GM23338 (cell line): ENCODE data around the gene CHEK1. TPM values are rescaled to one million over a fixed set of nuclear protein-coding genes. Genes with fewer than 3 reads are reported as not detected.

Source experiments
- ATAC-seq: fragments of 200-7000 bp; cut with Tn5 transposase; 3 replicates; pipeline ENCODE4 v1.9.1; 2020
- DNase-seq: peaks from one replicate; pipeline ENCODE4 v3.0.0-alpha.2; 2015; ENCODE audit warnings: low spot score
- H2AFZ ChIP-seq: fragments of 200-600 bp; sonication (generic); 2 replicates; pipeline ENCODE4 v1.8.0; 2016; ENCODE audit warnings: antibody characterized with exemption, mild to moderate bottlenecking, moderate library complexity
- H3F3A ChIP-seq: fragments of 200-600 bp; sonication (generic); replicated peaks from 2 replicates; pipeline ENCODE4 v1.8.0; 2017; ENCODE audit warnings: antibody characterized with exemption, mixed run types, low read depth
- H3K27ac ChIP-seq: fragments of 200-600 bp; sonication (generic); 2 replicates; pipeline ENCODE4 v1.6.1; 2016; ENCODE audit warnings: low read depth
- H3K27me3 ChIP-seq: fragments of 200-600 bp; sonication (generic); 2 replicates; pipeline ENCODE4 v1.8.0; 2016; ENCODE audit warnings: mild to moderate bottlenecking, mixed run types, moderate library complexity; ENCODE audit not compliant: insufficient read depth
- H3K36me3 ChIP-seq: fragments of 200-600 bp; sonication (generic); 2 replicates; pipeline ENCODE4 v1.8.0; 2016; ENCODE audit warnings: mild to moderate bottlenecking; ENCODE audit not compliant: insufficient read depth
- H3K4me1 ChIP-seq: fragments of 200-600 bp; sonication (generic); 2 replicates; pipeline ENCODE4 v1.8.0; 2016; ENCODE audit warnings: mild to moderate bottlenecking, moderate library complexity; ENCODE audit not compliant: insufficient read depth
- H3K4me2 ChIP-seq: fragments of 200-600 bp; sonication (generic); 2 replicates; pipeline ENCODE4 v1.7.1; 2017; ENCODE audit warnings: mixed run types
- H3K4me3 ChIP-seq: fragments of 200-600 bp; sonication (generic); 2 replicates; pipeline ENCODE4 v1.6.1; 2016; ENCODE audit warnings: mixed run types
- H3K79me2 ChIP-seq: fragments of 200-600 bp; sonication (generic); replicated peaks from 2 replicates; pipeline ENCODE4 v1.8.0; 2017; ENCODE audit warnings: mild to moderate bottlenecking; ENCODE audit not compliant: insufficient read depth
- H3K9me2 ChIP-seq: fragments of 200-600 bp; sonication (generic); 2 replicates; pipeline ENCODE4 v1.8.0; 2017; ENCODE audit not compliant: insufficient read depth
- H4K20me1 ChIP-seq: fragments of 200-600 bp; sonication (generic); replicated peaks from 2 replicates; pipeline ENCODE4 v1.8.0; 2017; ENCODE audit warnings: mild to moderate bottlenecking; ENCODE audit not compliant: insufficient read depth
- H3K27ac Mint-ChIP-seq: 2 replicates; pipeline ENCODE4 v1.8.0; 2020; ENCODE audit warnings: inconsistent platforms, mild to moderate bottlenecking, moderate library complexity, mixed read lengths
- H3K27me3 Mint-ChIP-seq: 3 replicates; pipeline ENCODE4 v1.8.0; 2022; ENCODE audit warnings: low read depth, mild to moderate bottlenecking, moderate library complexity, mixed read lengths, inconsistent platforms; ENCODE audit not compliant: insufficient read depth, poor library complexity
- H3K36me3 Mint-ChIP-seq: 3 replicates; pipeline ENCODE4 v1.8.0; 2021; ENCODE audit warnings: low read depth, mild to moderate bottlenecking, inconsistent platforms, moderate library complexity, mixed read lengths
- H3K4me1 Mint-ChIP-seq: 3 replicates; pipeline ENCODE4 v1.8.0; 2020; ENCODE audit warnings: mild to moderate bottlenecking, inconsistent platforms, mixed read lengths
- H3K4me3 Mint-ChIP-seq: 3 replicates; pipeline ENCODE4 v1.8.0; 2021; ENCODE audit warnings: moderate library complexity, mild to moderate bottlenecking, inconsistent platforms, mixed read lengths
- H3K9me3 Mint-ChIP-seq: 3 replicates; pipeline ENCODE4 v1.8.0; 2020; ENCODE audit warnings: moderate library complexity, mild to moderate bottlenecking, inconsistent platforms, mixed read lengths
- CREB1 ChIP-seq: fragments of 250-450 bp; sonication (Bioruptor Pico); IDR thresholded peaks from 2 replicates; pipeline ENCODE4 v1.5.0; 2020; ENCODE audit warnings: low read depth, mild to moderate bottlenecking, moderate library complexity
- EZH2 ChIP-seq: fragments of 200-600 bp; sonication (generic); IDR thresholded peaks from one replicate; pipeline ENCODE4 v1.8.0; 2017; ENCODE audit warnings: antibody characterized with exemption, mild to moderate bottlenecking, low read depth; ENCODE audit not compliant: unreplicated experiment
- EZH2phosphoT487 ChIP-seq: fragments of 200-600 bp; sonication (generic); IDR thresholded peaks from one replicate; pipeline ENCODE4 v1.8.1; 2018; ENCODE audit warnings: antibody characterized with exemption; ENCODE audit not compliant: unreplicated experiment
- JUNB ChIP-seq: IDR thresholded peaks from one replicate; pipeline ENCODE4 v1.6.1; 2016; ENCODE audit warnings: antibody characterized with exemption; ENCODE audit not compliant: unreplicated experiment
- NANOG ChIP-seq: IDR thresholded peaks from 2 replicates; pipeline ENCODE4 v1.6.1; 2016; ENCODE audit warnings: antibody characterized with exemption, borderline replicate concordance
- POLR2AphosphoS5 ChIP-seq: IDR thresholded peaks from 2 replicates; pipeline ENCODE4 v1.6.1; 2016; ENCODE audit warnings: antibody characterized with exemption, low read depth
- STAT1 ChIP-seq: IDR thresholded peaks from one replicate; pipeline ENCODE4 v1.6.1; 2016; ENCODE audit warnings: antibody characterized with exemption; ENCODE audit not compliant: unreplicated experiment
- ZNF114 ChIP-seq: fragments of 250-450 bp; sonication (Bioruptor Pico); IDR thresholded peaks from 2 replicates; pipeline ENCODE4 v1.5.0; 2020; ENCODE audit warnings: mild to moderate bottlenecking, moderate library complexity
- ZNF331 ChIP-seq: fragments of 250-450 bp; sonication (Bioruptor Pico); IDR thresholded peaks from 2 replicates; pipeline ENCODE4 v1.5.0; 2020; ENCODE audit warnings: low read depth, mild to moderate bottlenecking, moderate library complexity
- polyA plus RNA-seq: library from polyadenylated mRNA; unstranded; fragments of >200 nt; fragmentation: Nextera tagmentation; extraction: Ambion mirVana; gene quantifications from 2 replicates; pipeline ENCODE4 v1.2.1, GENCODE V29; 2016
- total RNA-seq: library from RNA; depleted of rRNA; stranded (reverse); fragments of >200 nt; shearing (Covaris generic); gene quantifications from 2 replicates; pipeline ENCODE4 v1.2.3, GENCODE V29; 2014
- TF ChIP-seq, protein P1 (sequence below), 2 experiments: fragments of 200-600 bp in 1 of 2; sonication (generic) in 1 of 2; conservative IDR thresholded peaks; 2 replicates each; pipeline versions ENCODE4 v1.5.1 to v1.6.1; 2016 to 2017; ENCODE audit warnings: antibody characterized with exemption in 2 of 2, low read depth in 2 of 2, mild to moderate bottlenecking in 2 of 2, moderate library complexity in 1 of 2
- TF ChIP-seq, protein P2 (sequence below): fragments of 250-450 bp; sonication (Bioruptor Pico); IDR thresholded peaks from 2 replicates; pipeline ENCODE4 v1.5.0; 2020; ENCODE audit warnings: mild to moderate bottlenecking, moderate library complexity
- TF ChIP-seq, protein P3 (sequence below): IDR thresholded peaks from one replicate; pipeline ENCODE4 v1.6.1; 2018; ENCODE audit warnings: antibody characterized with exemption; ENCODE audit not compliant: unreplicated experiment
- TF ChIP-seq, protein P4 (sequence below): IDR thresholded peaks from 2 replicates; pipeline ENCODE4 v1.6.1; 2016; ENCODE audit warnings: antibody characterized with exemption

The CHEK1 gene
- total and polyA plus RNA-seq, 2 experiments from 2014 or later: 90.0 to 102 TPM

DNA sequence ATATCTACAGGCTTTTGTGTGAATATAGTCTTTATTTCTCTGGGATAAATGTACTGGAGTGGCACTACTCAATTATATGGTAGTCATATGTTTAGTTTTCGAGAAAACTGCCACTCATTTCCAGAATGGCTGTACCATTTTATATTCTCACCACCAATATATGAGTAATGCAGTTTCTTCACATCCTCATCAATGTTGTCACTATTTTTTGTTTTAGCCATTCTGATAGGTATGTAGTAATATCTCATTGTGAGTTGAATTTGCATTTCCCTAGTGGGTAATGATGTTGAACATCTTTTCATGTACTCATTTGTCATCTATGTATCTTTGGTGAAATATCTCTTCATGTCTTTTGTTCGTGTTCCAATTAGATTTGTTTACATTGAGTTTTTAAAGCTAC is 37.7 kb downstream of the CHEK1 start:
- H3K27me3 ChIP-seq: no peaks in the 10 kb centered on the region
- H3K4me1 Mint-ChIP-seq: no peaks in the 10 kb centered on the region
- no peaks in the 10 kb centered on the region; the same call in none of the 2 replicates for H4K20me1 ChIP-seq
- H3K4me1 ChIP-seq: no peaks in the 10 kb centered on the region
- no peak for ATAC-seq
- H3K79me2 ChIP-seq: peaks cover 43% of the 10 kb centered on the region
- DNase-seq: no peak
- no peaks in the 10 kb centered on the region for H3F3A ChIP-seq
- no peak overlapping the region for H3K4me3 ChIP-seq
- no peak overlapping the region for H3K4me3 Mint-ChIP-seq
- no peak overlapping the region for H3K4me2 ChIP-seq
- H3K27ac Mint-ChIP-seq: no peak overlapping the region
- H3K9me2 ChIP-seq: no peaks in the 10 kb centered on the region
- peaks cover 10% of the 10 kb centered on the region; the same call in 1 of the 2 replicates for H3K36me3 ChIP-seq
- TF ChIP-seq, protein P1, sequence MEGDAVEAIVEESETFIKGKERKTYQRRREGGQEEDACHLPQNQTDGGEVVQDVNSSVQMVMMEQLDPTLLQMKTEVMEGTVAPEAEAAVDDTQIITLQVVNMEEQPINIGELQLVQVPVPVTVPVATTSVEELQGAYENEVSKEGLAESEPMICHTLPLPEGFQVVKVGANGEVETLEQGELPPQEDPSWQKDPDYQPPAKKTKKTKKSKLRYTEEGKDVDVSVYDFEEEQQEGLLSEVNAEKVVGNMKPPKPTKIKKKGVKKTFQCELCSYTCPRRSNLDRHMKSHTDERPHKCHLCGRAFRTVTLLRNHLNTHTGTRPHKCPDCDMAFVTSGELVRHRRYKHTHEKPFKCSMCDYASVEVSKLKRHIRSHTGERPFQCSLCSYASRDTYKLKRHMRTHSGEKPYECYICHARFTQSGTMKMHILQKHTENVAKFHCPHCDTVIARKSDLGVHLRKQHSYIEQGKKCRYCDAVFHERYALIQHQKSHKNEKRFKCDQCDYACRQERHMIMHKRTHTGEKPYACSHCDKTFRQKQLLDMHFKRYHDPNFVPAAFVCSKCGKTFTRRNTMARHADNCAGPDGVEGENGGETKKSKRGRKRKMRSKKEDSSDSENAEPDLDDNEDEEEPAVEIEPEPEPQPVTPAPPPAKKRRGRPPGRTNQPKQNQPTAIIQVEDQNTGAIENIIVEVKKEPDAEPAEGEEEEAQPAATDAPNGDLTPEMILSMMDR (conservative IDR thresholded peaks at IDR 0.05; ENCODE audit: low read depth in 2 of 2): no peak
- TF ChIP-seq EZH2phosphoT487 (no peak), STAT1 (no peak), EZH2 (no peak), POLR2AphosphoS5 (no peak), ZNF331 (CRISPR knock-in tag) (no peak), NANOG (no peak), ZNF114 (CRISPR knock-in tag) (no peak), JUNB (no peak), CREB1 (no peak)
- TF ChIP-seq, protein P2, sequence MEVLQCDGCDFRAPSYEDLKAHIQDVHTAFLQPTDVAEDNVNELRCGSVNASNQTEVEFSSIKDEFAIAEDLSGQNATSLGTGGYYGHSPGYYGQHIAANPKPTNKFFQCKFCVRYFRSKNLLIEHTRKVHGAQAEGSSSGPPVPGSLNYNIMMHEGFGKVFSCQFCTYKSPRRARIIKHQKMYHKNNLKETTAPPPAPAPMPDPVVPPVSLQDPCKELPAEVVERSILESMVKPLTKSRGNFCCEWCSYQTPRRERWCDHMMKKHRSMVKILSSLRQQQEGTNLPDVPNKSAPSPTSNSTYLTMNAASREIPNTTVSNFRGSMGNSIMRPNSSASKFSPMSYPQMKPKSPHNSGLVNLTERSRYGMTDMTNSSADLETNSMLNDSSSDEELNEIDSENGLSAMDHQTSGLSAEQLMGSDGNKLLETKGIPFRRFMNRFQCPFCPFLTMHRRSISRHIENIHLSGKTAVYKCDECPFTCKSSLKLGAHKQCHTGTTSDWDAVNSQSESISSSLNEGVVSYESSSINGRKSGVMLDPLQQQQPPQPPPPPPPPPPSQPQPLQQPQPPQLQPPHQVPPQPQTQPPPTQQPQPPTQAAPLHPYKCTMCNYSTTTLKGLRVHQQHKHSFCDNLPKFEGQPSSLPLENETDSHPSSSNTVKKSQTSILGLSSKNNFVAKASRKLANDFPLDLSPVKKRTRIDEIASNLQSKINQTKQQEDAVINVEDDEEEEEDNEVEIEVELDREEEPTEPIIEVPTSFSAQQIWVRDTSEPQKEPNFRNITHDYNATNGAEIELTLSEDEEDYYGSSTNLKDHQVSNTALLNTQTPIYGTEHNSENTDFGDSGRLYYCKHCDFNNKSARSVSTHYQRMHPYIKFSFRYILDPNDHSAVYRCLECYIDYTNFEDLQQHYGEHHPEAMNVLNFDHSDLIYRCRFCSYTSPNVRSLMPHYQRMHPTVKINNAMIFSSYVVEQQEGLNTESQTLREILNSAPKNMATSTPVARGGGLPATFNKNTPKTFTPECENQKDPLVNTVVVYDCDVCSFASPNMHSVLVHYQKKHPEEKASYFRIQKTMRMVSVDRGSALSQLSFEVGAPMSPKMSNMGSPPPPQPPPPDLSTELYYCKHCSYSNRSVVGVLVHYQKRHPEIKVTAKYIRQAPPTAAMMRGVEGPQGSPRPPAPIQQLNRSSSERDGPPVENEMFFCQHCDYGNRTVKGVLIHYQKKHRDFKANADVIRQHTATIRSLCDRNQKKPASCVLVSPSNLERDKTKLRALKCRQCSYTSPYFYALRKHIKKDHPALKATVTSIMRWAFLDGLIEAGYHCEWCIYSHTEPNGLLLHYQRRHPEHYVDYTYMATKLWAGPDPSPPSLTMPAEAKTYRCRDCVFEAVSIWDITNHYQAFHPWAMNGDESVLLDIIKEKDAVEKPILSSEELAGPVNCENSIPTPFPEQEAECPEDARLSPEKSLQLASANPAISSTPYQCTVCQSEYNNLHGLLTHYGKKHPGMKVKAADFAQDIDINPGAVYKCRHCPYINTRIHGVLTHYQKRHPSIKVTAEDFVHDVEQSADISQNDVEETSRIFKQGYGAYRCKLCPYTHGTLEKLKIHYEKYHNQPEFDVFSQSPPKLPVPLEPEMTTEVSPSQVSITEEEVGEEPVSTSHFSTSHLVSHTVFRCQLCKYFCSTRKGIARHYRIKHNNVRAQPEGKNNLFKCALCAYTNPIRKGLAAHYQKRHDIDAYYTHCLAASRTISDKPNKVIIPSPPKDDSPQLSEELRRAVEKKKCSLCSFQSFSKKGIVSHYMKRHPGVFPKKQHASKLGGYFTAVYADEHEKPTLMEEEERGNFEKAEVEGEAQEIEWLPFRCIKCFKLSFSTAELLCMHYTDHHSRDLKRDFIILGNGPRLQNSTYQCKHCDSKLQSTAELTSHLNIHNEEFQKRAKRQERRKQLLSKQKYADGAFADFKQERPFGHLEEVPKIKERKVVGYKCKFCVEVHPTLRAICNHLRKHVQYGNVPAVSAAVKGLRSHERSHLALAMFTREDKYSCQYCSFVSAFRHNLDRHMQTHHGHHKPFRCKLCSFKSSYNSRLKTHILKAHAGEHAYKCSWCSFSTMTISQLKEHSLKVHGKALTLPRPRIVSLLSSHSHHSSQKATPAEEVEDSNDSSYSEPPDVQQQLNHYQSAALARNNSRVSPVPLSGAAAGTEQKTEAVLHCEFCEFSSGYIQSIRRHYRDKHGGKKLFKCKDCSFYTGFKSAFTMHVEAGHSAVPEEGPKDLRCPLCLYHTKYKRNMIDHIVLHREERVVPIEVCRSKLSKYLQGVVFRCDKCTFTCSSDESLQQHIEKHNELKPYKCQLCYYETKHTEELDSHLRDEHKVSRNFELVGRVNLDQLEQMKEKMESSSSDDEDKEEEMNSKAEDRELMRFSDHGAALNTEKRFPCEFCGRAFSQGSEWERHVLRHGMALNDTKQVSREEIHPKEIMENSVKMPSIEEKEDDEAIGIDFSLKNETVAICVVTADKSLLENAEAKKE: no peak
- TF ChIP-seq, protein P3, sequence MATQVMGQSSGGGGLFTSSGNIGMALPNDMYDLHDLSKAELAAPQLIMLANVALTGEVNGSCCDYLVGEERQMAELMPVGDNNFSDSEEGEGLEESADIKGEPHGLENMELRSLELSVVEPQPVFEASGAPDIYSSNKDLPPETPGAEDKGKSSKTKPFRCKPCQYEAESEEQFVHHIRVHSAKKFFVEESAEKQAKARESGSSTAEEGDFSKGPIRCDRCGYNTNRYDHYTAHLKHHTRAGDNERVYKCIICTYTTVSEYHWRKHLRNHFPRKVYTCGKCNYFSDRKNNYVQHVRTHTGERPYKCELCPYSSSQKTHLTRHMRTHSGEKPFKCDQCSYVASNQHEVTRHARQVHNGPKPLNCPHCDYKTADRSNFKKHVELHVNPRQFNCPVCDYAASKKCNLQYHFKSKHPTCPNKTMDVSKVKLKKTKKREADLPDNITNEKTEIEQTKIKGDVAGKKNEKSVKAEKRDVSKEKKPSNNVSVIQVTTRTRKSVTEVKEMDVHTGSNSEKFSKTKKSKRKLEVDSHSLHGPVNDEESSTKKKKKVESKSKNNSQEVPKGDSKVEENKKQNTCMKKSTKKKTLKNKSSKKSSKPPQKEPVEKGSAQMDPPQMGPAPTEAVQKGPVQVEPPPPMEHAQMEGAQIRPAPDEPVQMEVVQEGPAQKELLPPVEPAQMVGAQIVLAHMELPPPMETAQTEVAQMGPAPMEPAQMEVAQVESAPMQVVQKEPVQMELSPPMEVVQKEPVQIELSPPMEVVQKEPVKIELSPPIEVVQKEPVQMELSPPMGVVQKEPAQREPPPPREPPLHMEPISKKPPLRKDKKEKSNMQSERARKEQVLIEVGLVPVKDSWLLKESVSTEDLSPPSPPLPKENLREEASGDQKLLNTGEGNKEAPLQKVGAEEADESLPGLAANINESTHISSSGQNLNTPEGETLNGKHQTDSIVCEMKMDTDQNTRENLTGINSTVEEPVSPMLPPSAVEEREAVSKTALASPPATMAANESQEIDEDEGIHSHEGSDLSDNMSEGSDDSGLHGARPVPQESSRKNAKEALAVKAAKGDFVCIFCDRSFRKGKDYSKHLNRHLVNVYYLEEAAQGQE: no peak
- TF ChIP-seq, protein P4, sequence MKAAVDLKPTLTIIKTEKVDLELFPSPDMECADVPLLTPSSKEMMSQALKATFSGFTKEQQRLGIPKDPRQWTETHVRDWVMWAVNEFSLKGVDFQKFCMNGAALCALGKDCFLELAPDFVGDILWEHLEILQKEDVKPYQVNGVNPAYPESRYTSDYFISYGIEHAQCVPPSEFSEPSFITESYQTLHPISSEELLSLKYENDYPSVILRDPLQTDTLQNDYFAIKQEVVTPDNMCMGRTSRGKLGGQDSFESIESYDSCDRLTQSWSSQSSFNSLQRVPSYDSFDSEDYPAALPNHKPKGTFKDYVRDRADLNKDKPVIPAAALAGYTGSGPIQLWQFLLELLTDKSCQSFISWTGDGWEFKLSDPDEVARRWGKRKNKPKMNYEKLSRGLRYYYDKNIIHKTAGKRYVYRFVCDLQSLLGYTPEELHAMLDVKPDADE: no peak
- no peaks in the 10 kb centered on the region for H3K27me3 Mint-ChIP-seq
- no peak overlapping the region for H2AFZ ChIP-seq
- peaks cover 5% of the 10 kb centered on the region; the same call in 2 of the 3 replicates for H3K9me3 Mint-ChIP-seq
- peaks cover 74% of the 10 kb centered on the region for H3K36me3 Mint-ChIP-seq
- H3K27ac ChIP-seq: no peak overlapping the region
